Keratinocyte (primary cell): ENCODE results near the gene FMNL2. TPM values are rescaled to one million over a fixed set of nuclear protein-coding genes. Genes with fewer than 3 reads are reported as not detected.

Experiments used
- DNase-seq: peaks from one replicate; pipeline ENCODE4 v3.0.0-alpha.2; 2011; ENCODE audit warnings: low read depth, missing footprints, low spot score
- FAIRE-seq: peaks from 2 replicates; lab custom pipeline; 2011; peaks lifted over from hg19 to GRCh38; lab: Jason Lieb, UNC
- H2AFZ ChIP-seq: 2 replicates; pipeline ENCODE4 v1.6.0; 2012; ENCODE audit warnings: low read length, control low read depth, inconsistent platforms; ENCODE audit not compliant: control insufficient read depth
- H3K27ac ChIP-seq: 2 replicates; pipeline ENCODE4 v1.5.1; 2011; ENCODE audit warnings: low read length; ENCODE audit not compliant: control insufficient read depth, insufficient read depth
- H3K27me3 ChIP-seq: 3 replicates; pipeline ENCODE4 v1.6.0; 2011; ENCODE audit warnings: low read length; ENCODE audit not compliant: control insufficient read depth, insufficient read depth; ENCODE audit errors: extremely low read depth
- H3K36me3 ChIP-seq, 2 experiments: 2 replicates in 1 of 2; 3 replicates in 1 of 2; pipeline ENCODE4 v1.5.1; 2011; ENCODE audit warnings: low read length in 2 of 2, mild to moderate bottlenecking in 1 of 2; ENCODE audit not compliant: control insufficient read depth in 2 of 2, insufficient read depth in 2 of 2; ENCODE audit errors: extremely low read depth in 1 of 2
- H3K4me1 ChIP-seq: 3 replicates; pipeline ENCODE4 v1.5.1; 2011; ENCODE audit warnings: low read length; ENCODE audit not compliant: control insufficient read depth, insufficient read depth; ENCODE audit errors: extremely low read depth
- H3K4me2 ChIP-seq: 3 replicates; pipeline ENCODE4 v1.6.0; 2011; ENCODE audit warnings: low read depth, low read length; ENCODE audit not compliant: control insufficient read depth, insufficient read depth; ENCODE audit errors: extremely low read depth
- H3K4me3 ChIP-seq, 3 experiments: fragments of 200-600 bp in 1 of 3; sonication (generic) in 1 of 3; 2 replicates in 2 of 3; 3 replicates in 1 of 3; pipeline ENCODE4 v1.5.1; 2011 to 2016; ENCODE audit warnings: low read length in 3 of 3, mild to moderate bottlenecking in 3 of 3, control low read depth in 2 of 3, inconsistent platforms in 1 of 3, low read depth in 1 of 3, mixed read lengths in 1 of 3, mixed run types in 1 of 3, moderate library complexity in 1 of 3; ENCODE audit not compliant: control insufficient read depth in 2 of 3, insufficient read depth in 2 of 3; ENCODE audit errors: extremely low read depth in 1 of 3
- H3K79me2 ChIP-seq: 2 replicates; pipeline ENCODE4 v1.6.0; 2012; ENCODE audit warnings: low read length; ENCODE audit not compliant: control insufficient read depth, insufficient read depth
- H3K9ac ChIP-seq: 3 replicates; pipeline ENCODE4 v1.6.0; 2011; ENCODE audit warnings: low read length; ENCODE audit not compliant: control insufficient read depth, insufficient read depth; ENCODE audit errors: extremely low read depth
- H3K9me1 ChIP-seq: 3 replicates; pipeline ENCODE4 v1.6.0; 2011; ENCODE audit warnings: low read length; ENCODE audit not compliant: control insufficient read depth, insufficient read depth; ENCODE audit errors: extremely low read depth
- H3K9me3 ChIP-seq: 2 replicates; pipeline ENCODE4 v1.5.1; 2012; ENCODE audit warnings: low read depth, low read length; ENCODE audit not compliant: control insufficient read depth
- H4K20me1 ChIP-seq: 3 replicates; pipeline ENCODE4 v1.6.0; 2011; ENCODE audit warnings: low read length; ENCODE audit not compliant: control insufficient read depth, insufficient read depth; ENCODE audit errors: extremely low read depth
- CTCF ChIP-seq, 3 experiments: IDR thresholded peaks in 1 of 3; conservative IDR thresholded peaks in 1 of 3; optimal IDR thresholded peaks in 1 of 3; 2 replicates in 2 of 3; 3 replicates in 1 of 3; pipeline versions ENCODE3 to v1.5.1; 2011; ENCODE audit warnings: low read length in 3 of 3, mild to moderate bottlenecking in 3 of 3, moderate library complexity in 2 of 3, control low read depth in 1 of 3, inconsistent platforms in 1 of 3; ENCODE audit not compliant: insufficient read depth in 2 of 3; ENCODE audit errors: extremely low read depth in 1 of 3
- EZH2 ChIP-seq: IDR thresholded peaks from one replicate; pipeline ENCODE4 v1.6.1; 2012; ENCODE audit warnings: inconsistent platforms, mild to moderate bottlenecking, low read length, moderate library complexity
- dilution Hi-C: fragments of 300-500 bp; cut with MboI; formaldehyde crosslinking; loops from one replicate; pipeline ENCODE4 v1.7.0; 2020; ENCODE audit warnings: low sequenced_read_pairs; ENCODE audit not compliant: extremely low pct_ligation_motif_present
- polyA plus RNA-seq, 5 experiments: library from polyadenylated mRNA; depleted of rRNA in 3 of 5; stranded (reverse) in 3 of 5; stranded (forward) in 1 of 5; unstranded in 1 of 5; fragments of >200 nt; gene quantifications; 1 replicate in 1 of 5; 2 replicates in 3 of 5; 3 replicates in 1 of 5; pipeline versions ENCODE4 v1.2.1 to v1.2.3, GENCODE V29; 2011 to 2012; ENCODE audit warnings: missing spikeins in 2 of 5, low read depth in 1 of 5, low replicate concordance in 1 of 5

FMNL2 gene
- polyA plus RNA-seq, 1 donor (not counting 4 experiments of a cell fraction or from before 2014, with no cell fraction given): 62.7 TPM

DNA sequence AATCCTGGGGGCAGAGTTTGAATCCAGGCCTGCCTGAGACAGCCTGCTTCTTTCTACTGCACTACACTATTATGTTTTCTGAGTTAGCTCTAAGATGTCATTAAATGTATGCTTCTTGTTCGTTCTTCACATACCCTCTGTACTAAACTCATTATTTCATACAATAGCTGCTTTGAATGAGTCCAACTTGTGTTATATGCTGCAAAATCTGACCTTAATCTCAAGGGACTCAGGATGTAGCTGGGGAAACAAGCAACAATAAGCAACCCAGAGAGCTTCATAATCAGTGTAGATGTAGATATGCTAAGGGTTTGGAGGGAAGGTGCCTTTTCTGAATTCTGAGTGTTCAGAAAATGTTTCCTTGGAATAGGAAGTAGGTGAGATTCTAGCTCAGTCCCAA, 14.4 kb downstream of the FMNL2 start:
- dilution Hi-C loops: no loop called here

DNA sequence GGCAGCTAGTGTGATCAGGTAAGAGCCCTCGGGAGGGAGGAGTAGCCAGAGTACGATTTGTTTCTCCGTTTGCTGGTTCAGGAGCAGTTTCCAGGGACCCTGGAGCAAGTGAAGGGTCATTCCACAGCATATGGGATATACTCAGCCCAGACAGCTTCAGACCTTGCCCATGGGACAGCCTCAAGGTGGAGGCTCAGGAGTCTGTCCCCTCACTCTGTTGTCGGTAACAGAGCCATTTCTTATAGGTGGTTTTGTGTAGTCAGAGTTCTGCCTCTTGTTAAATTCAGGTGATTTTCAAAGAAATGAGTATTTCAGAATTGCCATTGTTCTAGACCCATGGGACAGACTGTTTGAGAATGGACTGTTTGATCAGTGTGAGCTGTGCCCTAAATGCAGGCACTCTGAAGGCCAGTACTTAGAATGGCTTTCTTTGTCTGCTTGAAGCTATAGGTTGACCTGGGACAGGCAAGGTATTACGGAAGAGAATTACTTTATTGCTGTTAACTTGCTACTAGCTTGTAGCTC, 15.2 kb downstream of the FMNL2 start:
- H3K79me2 ChIP-seq: peaks cover 87% of the 10 kb centered on the region
- H3K36me3 ChIP-seq: peaks cover 1 to 7% of the 10 kb centered on the region in 2 experiments
- H3K9ac ChIP-seq: no peak overlapping the region
- H4K20me1 ChIP-seq: peaks cover 15% of the 10 kb centered on the region
- no peaks in the 10 kb centered on the region for H3K27me3 ChIP-seq
- no peak overlapping the region for H3K4me2 ChIP-seq
- TF ChIP-seq EZH2 (no peak), CTCF (optimal IDR thresholded peaks at IDR 0.05 in 1 of 3, IDR thresholded peaks at IDR 0.05 in 1 of 3, conservative IDR thresholded peaks at IDR 0.05 in 1 of 3; ENCODE audit: extremely low read depth in 1 of 3, insufficient read depth in 2 of 3, low read length in 3 of 3) (no peak)
- no peaks in the 10 kb centered on the region for H3K9me3 ChIP-seq
- dilution Hi-C loops: no loop called here
- peaks cover 8% of the 10 kb centered on the region for H3K9me1 ChIP-seq
- H2AFZ ChIP-seq: no peak overlapping the region
- H3K27ac ChIP-seq: no peak overlapping the region
- H3K4me3 ChIP-seq: no peak overlapping the region
- H3K4me1 ChIP-seq: peaks cover 13% of the 10 kb centered on the region
- DNase-seq (no peak), FAIRE-seq (no peak)

More for the DNA sequence above, 14.4 kb downstream of the FMNL2 start:
- Histone ChIP-seq H3K36me3 (peaks cover 1 to 7% of the 10 kb centered on the region in 2 experiments), H3K9ac (no peak overlapping the region), H3K4me3 (no peak overlapping the region), H3K4me1 (peaks cover 5% of the 10 kb centered on the region), H3K4me2 (no peak overlapping the region), H3K27ac (no peak overlapping the region), H4K20me1 (peaks cover 15% of the 10 kb centered on the region), H3K27me3 (no peaks in the 10 kb centered on the region), H3K79me2 (peaks cover 82% of the 10 kb centered on the region), H3K9me1 (peaks cover 4% of the 10 kb centered on the region), H3K9me3 (no peaks in the 10 kb centered on the region), H2AFZ (no peak overlapping the region)
- TF ChIP-seq CTCF (optimal IDR thresholded peaks at IDR 0.05 in 1 of 3, IDR thresholded peaks at IDR 0.05 in 1 of 3, conservative IDR thresholded peaks at IDR 0.05 in 1 of 3; ENCODE audit: extremely low read depth in 1 of 3, insufficient read depth in 2 of 3, low read length in 3 of 3) (no peak), EZH2 (no peak)
- FAIRE-seq (no peak), DNase-seq (no peak)
